GM20000 (cell line): Measurements from ENCODE around the gene KDM1B.

Experiments
- DNase-seq: peaks from one replicate; pipeline ENCODE4 v3.0.0; 2012; ENCODE audit warnings: low spot score
- TF ChIP-seq, protein P1 (sequence below): IDR thresholded peaks from 2 replicates; pipeline ENCODE4 v1.5.1; 2012; ENCODE audit warnings: mild to moderate bottlenecking, control low read depth; ENCODE audit errors: extremely low read depth, missing control alignments

Gene KDM1B

DNA sequence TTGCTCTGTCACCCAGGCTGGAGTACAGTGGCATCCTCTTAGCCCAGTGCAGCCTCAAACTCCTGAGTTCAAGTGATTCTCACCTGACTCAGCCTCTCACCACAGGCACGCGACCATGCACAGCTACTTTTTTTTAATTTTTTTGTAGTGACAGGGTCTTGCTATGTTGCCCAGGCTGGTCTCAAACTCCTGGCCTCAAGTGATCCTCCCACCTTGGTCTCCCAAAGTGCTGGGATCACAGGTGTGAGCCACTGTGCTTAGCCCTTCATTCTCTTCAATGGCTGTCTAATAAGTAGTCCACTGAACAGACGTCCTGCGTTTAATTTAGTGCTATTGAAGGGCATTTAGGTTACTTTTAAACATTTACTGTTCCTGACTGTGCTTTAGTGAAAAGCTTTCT lies 27.3 kb downstream of the KDM1B start:
- DNase-seq = no peak
- TF ChIP-seq, protein P1, sequence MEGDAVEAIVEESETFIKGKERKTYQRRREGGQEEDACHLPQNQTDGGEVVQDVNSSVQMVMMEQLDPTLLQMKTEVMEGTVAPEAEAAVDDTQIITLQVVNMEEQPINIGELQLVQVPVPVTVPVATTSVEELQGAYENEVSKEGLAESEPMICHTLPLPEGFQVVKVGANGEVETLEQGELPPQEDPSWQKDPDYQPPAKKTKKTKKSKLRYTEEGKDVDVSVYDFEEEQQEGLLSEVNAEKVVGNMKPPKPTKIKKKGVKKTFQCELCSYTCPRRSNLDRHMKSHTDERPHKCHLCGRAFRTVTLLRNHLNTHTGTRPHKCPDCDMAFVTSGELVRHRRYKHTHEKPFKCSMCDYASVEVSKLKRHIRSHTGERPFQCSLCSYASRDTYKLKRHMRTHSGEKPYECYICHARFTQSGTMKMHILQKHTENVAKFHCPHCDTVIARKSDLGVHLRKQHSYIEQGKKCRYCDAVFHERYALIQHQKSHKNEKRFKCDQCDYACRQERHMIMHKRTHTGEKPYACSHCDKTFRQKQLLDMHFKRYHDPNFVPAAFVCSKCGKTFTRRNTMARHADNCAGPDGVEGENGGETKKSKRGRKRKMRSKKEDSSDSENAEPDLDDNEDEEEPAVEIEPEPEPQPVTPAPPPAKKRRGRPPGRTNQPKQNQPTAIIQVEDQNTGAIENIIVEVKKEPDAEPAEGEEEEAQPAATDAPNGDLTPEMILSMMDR = no peak

DNA sequence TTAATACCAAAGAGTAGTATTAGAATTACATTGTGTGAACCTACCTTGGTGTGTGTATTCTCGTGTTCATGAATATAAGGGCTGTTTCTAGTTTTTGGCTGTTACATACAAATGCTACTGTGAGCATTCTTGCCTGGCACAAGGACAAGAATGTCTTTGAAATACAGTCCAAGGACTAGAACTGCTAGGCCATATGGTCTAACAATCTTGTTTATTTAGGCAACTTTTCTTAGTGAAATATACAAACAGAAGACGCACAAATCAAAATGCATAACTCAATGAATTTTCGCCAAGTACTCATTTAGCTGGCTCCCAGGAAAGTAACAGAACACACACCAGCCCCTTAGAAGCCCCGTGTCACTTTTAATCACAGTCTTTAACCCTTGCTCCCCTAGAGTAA lies 28.5 kb downstream of the KDM1B start:
- DNase-seq = no peak
- TF ChIP-seq, protein P1 = no peak

DNA sequence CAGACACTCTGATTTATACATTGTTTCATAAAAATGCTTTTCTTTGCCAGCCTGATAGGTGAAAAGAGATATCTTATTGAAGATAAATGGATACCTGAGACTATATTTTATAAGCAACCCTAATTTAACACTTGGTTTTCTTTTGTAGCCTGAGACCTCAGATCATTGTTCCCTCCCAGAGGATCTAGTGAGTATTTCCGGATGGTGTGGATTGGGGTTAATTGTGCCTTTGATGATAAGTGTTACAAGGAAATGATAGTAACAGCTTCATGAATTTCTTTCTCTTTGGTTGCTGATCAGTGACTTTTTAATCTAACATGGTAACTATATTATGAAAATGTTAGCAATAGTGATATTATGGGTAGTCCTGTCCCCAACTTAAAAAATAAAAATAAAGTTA lies 30.4 kb downstream of the KDM1B start:
- TF ChIP-seq, protein P1 = no peak
- DNase-seq = no peak

DNA sequence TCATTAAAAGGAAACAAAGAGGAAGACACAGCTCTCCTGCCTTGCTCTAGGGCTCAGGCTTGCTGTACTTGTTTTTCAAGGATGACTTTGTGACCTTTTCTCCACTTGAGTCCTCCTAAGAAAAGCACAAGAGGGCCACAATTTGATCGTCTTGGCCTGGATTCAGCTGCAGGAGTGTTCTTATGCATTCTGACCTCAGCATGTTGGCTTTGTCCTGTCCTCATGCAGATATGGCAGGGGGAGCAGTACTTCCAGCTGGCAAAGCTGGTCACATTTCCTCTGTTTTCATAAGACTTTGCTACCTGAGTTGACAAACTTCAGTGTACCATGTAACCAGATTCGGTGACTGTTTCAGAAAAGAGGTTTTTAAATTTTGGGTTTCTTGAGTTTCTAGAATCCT lies 30.8 kb downstream of the KDM1B start:
- DNase-seq = no peak
- TF ChIP-seq, protein P1 = no peak

DNA sequence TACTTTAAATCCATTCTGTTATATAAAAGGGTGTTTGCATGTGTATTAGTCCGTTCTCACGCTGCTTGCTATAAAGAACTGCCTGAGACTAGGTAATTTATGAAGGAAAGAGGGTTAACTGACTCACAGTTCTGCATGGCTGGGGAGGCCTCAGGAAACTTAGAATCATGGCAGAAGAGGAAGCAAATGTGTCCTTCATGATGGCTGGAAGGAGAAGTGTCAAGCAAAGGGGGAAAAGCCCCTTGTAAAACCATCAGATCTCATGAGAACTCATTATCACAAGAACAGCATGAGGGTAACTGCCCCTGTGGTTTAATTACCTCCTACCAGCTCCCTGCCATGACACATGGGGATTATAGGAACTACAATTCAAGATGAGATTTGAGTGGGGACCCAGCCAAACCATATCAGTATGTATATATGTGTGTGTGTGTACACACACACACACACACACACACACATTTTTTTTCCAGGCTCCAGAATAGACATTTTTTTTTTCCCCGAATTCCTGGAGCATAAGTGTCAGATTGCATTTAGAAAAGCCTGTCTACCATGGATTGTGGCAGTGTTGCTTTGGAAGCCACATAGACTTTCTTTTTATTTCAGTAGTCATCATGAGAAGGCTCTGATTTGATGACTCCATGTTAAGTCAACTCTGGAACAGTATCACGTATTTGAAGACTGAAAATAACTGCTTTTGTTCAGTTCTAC lies 31.5 kb downstream of the KDM1B start:
- no peak for DNase-seq
- TF ChIP-seq, protein P1 = no peak

DNA sequence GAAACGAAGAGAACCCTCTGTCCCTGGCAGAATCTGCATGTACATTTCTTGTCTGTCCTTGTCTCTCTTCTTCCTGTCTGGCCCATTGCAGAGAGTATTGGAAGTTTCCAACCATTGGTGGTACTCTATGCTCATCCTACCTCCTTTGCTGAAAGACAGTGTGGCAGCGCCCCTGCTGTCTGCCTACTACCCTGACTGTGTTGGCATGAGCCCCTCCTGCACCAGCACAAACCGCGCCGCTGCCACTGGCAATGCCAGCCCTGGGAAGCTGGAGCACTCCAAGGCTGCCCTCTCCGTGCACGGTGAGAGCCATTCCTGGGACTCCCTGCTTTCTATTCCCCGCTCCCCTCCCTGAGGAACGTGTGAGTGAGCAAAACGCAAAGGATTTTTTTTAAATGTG lies 32.5 kb downstream of the KDM1B start:
- TF ChIP-seq, protein P1 = no peak
- no peak for DNase-seq

DNA sequence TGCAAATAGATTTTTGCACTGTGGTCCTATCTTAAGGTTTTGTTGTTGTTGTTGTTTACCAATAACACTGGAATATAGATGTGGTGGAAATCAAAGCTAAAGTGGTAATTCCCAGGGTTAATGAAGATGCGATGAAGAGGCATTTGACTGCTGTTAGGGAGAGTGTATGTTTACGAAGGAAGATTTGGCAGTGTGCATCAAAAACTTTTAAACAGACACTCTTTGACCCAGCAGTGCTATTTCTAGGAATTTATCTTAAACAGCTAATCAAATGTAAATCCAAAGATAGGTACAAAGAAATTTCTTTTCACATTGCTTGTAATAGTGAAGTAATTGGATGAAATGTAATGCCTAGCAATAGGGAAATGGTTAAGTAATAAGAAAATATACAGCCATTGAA lies 34.0 kb downstream of the KDM1B start:
- DNase-seq = no peak
- TF ChIP-seq, protein P1 = no peak
